ENCODE data around the gene E2F7.

Gene E2F7

DNA sequence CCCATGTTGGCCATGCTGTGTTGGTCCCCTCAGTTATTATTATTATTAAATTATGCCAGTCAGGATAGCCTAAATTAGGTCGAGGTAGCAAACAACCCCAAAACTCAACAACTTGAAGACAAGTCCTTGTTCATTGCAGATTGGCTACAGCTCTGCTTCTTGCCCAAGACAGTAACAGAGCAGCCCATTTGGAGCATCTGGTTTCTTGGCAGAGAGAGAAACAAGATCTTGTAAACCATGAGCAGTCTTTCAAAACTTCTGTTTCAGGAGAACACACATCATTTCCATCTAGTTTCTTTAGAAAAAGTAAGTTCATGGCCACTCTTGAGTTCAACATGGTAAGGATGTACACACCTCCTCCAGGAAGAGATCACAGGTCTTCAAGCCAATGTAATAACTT lies 52.3 kb downstream of the E2F7 start:
- no peak for DNase-seq

DNA sequence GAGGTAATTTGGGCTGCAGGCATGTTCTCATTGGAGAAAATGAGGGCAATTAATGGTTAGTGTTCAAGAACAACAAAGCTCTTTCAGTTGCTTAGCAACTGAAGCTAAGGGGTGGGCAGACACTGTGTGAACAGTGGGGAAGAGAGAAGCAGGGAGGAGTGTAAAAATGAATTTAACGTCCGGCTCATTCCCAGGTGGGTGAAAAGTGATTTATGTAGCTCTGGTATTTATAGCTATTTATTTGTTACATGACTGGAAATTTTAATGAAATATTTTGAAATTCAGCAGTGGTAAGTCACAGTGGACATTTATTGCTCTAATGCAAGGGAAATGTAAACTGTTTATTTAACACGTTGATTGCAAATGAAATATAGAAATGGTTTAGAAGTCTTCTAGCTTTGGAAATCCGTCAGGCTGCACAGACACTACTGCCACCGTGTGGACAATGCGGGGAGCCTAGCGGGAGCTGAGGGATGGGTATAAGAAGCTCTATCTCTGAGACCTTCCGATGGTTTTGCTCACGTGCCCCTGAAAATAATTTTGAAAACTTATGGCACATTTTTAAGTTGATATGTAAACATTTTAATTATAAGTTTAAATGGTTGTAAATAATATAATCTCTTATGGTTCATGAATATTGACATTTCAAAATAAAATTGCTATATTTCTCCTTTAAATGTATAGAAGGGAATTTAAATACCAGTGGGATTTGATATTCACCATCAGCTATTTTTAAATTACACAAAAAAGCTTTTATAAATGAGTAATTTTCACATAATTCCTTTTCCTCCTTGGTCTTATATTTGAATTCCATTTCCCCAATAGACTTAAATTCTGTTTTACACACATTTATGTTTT lies 54.4 kb downstream of the E2F7 start:
- peak; percentile 41 to 62 for DNase-seq

DNA sequence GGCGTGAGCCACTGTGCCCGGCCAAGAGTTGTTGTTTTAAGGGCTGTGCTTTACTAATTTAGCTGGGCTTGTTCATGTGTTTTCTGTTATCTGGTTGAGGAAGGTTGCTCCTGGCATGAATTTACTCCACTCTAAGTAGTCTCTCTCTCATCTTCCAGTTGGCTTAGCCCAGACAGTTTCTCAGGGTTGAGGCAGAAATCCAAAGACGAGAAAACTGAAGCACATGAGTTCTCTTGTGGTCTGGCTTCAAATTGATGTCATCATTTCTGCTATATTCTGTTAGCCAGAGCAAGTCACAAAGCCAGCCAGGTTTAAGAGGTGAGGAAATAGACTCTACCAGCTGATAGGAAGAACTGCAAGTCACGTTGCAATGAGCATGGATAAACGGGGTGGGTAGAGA lies 57.9 kb downstream of the E2F7 start:
- no peak for DNase-seq

DNA sequence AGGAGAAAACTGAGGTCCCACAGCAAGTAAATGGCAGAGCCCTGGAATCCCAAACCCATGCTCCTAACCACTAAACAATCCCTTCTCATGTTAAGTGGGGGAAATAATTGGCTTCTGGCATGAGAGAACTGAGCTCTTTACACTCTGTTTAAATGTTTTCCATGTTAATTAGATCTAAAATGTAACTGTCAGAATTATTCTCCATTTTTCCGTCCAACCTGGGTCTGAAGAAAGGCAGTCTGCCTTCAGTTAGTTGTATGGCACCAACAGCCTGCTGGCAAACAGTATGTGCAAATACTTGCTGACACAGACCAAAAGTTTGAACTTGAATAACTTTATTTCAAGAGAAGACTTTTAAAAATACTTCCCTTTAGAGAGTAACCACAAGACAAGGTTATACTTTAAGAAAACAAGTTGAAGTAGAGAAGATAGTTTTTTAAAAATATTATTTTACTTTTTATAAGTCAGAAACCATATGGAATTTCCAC lies 59.7 kb downstream of the E2F7 start:
- DNase-seq: no peak

DNA sequence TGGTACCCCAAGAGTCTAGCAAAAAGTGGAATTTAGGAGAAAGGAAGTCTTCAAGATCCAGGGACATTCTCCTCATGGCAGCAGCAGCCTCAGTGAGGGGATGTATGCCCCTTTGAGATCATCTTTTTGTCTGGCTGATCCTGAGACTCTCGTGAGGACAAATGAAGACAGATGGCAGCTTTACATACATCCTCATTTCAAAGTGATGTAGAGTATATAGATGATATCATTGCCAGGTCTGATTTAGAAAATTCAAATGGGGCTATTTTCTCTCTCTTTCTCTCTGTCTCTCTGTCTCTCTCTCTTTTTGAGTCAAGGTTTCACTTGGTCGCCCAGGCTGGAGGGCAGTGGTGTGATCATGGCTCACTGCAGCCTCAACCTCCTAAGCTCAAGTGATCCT lies 61.5 kb downstream of the E2F7 start:
- no peak for DNase-seq

DNA sequence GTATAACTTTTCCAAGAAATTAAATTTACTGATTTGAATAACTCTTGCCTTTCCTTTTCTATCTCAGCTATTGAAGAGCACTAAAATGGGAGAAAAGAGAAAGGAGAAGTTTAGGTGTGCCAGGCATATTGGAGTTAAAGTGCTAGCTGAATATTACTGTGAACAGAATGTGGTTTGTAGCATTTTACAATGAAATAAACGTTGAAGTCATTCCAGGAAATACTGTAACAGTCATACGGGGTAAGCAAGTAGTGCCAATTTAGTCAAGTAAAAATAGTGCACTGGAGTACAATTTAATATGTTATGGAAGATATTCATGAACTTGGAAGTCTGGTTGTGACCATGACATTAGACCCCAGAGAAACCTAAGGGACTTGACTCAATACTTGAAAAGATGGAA lies 62.1 kb downstream of the E2F7 start:
- DNase-seq: no peak

DNA sequence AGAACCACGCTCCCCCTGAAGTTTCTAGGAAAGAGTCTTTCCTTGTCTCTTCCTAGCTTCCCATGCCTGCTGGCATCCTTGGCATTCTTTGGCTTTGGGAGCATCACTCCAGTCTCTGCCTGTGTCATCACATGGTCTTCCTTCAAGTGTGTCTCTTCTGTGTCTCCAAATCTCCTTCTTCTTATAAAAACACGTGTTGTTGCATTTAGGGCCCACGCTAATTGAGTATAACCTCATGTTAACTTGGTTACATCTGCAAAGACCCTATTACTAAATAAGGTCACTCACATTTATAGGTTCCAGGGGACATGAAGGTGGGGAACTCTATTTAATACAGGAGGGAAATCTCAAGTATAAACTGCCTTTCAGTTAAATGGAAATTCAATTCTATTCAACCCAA lies 63.0 kb downstream of the E2F7 start:
- DNase-seq: no peak

DNA sequence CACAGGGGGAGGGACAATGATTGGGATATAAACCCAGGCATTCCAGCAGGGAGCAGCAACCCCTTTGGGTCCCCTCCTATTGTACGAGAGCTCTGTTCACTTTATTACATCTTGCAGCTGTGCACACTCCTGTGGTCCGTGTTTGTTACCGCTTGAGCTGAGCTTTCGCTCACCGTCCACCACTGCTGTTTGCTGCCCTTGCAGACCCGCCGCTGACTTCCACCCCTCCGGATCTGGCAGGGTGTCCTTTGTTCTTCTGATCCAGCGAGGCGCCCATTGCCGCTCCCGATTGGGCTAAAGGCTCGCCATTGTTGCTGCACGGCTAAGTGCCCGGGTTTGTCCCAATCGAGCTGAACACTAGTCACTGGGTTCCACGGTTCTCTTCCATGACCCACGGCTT lies 64.1 kb downstream of the E2F7 start:
- no peak for DNase-seq

DNA sequence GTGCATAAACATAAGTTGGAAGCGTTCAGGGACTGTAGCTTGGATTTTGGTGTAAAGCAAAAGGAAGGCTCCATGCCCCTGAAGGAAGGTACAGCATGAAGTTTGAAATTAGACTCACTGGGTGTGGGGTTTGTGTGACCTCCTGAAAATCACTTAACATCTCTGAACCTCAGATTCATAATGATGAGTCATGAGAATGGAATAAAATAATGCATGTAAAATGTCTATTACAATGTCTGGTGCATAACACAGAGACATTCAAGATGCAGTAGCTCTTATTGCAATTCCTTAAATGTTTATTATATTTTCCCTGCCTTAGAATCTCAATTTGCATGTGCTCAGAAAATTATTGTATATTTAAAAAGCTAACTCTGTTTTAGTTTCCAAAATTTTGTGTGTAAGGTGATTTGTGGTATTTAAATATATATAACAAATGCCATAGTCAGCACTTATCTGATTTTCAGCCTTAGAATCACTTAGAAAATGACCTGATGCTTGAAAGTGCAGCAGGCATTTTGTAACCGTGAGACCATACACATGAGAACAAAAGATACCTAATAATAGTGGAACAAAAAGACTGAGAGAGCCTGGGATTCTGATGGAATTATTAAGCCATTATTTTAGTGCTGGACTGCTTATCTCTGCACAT lies 66.3 kb downstream of the E2F7 start:
- DNase-seq: no peak

DNA sequence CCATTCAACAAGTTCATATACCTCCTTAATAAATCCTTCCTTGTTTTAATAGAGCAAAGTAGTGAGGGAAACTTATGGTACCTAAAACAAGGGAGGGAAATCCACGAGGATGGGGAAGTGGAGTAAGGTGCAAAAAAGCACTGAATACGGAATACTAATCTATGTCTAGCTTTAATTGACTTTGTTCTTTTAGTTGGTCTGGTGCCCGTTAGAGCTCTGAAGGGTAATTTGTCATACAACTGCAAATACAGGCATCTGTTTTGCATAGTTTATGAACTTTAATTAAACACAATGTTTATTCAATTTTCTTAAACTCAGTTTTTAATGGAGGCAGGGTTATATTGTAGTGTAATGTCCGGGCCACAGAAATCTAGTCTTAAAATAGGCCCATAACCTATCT lies 67.0 kb downstream of the E2F7 start:
- DNase-seq: no peak

DNA sequence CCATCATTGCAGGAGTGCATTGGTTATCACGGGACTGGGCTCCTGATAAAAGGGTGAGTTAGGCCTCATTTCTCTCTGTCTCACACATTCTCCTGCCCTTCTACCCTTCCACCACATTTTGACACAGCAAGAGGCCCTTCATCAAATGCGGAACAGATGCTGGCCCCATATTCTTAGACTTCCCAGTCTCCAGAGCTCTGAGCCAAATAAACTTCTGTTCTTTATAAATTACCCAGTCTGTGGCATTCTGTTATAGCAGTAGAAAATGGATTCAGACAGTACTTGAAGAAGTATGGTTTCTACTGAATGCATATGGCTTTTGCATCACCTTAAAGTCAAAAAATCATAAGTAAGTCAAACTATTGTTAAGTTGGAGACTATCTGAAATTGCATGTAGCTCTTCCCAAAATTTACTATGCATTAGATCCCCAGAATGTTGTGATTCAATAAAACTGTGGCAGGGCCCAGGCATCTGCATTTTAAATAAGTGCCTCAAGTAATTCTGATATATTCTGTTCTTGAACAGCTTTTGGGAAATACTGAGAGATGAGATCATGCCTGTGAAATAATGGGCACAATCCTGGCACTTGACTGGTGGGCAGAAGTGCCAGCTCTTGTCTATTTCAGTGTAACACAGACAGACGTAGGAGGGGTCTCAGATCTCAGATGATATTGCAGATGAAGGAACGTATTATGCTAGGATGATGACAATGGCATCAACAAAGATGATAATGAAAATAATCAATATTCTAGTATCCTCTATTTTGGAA lies 68.2 kb downstream of the E2F7 start:
- DNase-seq: no peak

DNA sequence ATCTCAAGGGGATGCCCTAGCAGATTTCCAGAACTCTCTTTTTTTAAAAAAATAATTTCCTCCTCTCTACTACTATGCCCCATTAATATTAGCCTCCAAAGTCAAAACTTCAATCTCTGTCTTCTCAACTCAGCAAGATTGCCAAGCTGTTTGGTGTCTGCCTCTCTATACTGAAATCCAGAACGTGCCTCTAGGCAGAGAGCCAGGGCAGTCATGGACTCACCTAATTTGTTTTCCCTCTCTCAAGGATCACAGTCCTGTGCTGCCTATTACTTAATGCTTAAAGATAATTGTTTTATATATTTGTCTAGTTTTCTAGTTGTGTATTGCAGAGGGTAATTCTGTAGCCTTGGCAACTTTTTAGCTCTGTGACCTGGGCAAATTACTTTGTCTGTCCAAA lies 74.7 kb downstream of the E2F7 start:
- no peak for DNase-seq

DNA sequence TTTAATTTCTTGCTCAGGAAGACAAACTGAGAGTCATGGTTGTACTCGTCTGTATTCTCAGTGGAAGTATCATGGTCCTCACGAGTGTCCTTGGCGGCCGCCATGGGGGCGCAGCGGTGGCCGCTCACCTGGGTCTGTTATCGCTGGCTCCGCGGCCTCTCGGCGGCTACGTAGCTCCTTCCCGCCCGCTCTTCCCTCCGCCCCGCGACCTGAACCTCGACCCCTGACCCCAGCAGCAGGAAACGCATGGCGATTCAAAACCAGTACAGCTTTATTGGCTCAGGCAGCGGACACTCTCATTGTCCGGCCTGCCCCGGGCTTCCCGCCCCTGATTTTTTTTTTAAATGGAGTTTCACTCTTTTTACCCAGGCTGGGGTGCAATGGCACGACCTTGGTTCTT lies 80.8 kb downstream of the E2F7 start:
- DNase-seq: no peak

DNA sequence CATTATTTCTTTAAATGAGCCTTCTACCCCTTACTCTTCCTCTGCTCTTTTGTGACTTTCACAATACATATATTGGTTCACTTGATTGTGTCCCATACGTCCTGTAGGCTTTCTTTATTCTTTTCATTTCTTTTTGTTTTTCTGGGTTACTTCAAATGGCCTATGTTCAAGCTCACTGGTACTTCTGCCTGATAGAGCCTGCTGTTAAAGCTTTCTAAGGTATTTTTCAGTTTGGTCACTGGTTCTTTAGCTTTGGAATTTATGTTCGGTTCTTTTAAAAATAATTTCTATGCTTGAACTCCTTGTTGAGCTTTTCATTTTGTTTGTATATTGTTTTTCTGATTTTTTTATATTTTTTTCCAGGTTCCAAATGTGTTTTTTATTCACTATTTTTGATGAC lies 81.9 kb downstream of the E2F7 start:
- no peak for DNase-seq

DNA sequence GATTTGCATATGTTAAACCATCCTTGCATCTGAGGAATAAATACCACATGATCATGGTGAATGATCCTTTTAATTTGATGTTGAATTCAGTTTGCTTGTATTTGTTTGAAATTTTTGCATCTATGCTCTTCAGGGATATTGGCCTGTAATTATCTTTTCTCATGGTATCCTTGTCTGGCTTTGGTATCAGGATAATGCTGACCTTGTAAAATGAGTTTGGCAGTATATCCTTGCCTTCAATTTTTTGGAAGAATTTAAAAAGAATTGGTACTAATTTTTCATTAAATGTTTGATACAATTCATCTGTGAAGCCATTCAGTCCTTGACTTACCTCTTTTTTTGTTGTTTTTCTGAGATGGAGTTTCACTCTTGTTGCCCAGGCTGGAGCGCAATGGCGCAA lies 85.2 kb downstream of the E2F7 start:
- no peak for DNase-seq

DNA sequence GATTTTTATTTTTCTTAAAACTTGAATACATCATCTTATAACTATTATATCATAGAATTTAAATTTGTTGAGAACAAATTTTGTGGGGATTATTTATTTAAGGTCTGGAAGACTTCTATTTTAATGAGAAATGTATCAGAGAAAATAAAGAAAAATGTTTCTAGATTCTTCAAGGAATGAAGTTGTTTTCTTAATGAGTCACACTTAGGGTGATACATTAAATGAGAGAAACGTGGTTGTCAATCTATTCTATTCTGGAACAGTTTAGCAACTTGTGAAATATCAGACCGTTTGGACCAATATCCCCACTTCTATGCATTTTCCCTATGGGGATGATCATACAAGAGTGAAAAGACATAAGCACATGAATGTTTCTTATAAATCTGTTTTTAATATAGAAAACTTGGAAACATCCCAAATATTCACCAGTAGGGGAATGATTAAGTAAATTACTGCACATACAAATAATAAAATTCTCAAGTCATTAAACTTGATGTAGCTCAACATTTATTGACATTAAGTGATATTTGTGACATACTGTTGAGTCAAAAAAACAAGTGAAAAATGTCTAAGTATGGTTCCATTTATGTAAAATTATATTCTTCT lies 88.5 kb downstream of the E2F7 start:
- no peak for DNase-seq

All from CD4-positive, alpha-beta T cell treated with Interferon alpha-2 for 1 hour (primary cell).